Stomach (tissue), 9 donors: ENCODE data around the gene NUP98. TPM values are rescaled to one million over a fixed set of nuclear protein-coding genes. Genes with fewer than 3 reads are reported as not detected.

Source experiments
- DNase-seq, 2 donors: peaks; one replicate each; pipeline versions ENCODE4 v3.0.0 to v3.0.0-alpha.2; 2013 to 2019
- H3K27ac ChIP-seq, 5 donors: fragments of 200-600 bp in 4 of 5; sonication (generic) in 4 of 5; one replicate each; pipeline ENCODE4 v1.5.1; 2013 to 2019; ENCODE audit warnings: mild to moderate bottlenecking in 1 of 5, moderate library complexity in 1 of 5
- H3K27me3 ChIP-seq, 3 donors: fragments of 200-600 bp; sonication (generic); one replicate each; pipeline ENCODE4 v1.5.1; 2017 to 2019; ENCODE audit warnings: mixed run types in 1 of 3
- H3K36me3 ChIP-seq, 4 donors: fragments of 200-600 bp; sonication (generic); 1 replicate in 3 of 4; 2 replicates in 1 of 4; pipeline ENCODE4 v1.5.1; 2016 to 2019
- H3K4me1 ChIP-seq, 4 donors: fragments of 200-600 bp; sonication (generic); one replicate each; pipeline ENCODE4 v1.5.1; 2016 to 2019
- H3K4me3 ChIP-seq, 4 donors: fragments of 200-600 bp; sonication (generic) in 3 of 4; one replicate each; pipeline ENCODE4 v1.5.1; 2016 to 2019; ENCODE audit warnings: mild to moderate bottlenecking in 1 of 4
- H3K9me3 ChIP-seq, 4 donors: fragments of 200-600 bp; sonication (generic); one replicate each; pipeline ENCODE4 v1.5.1; 2016 to 2019
- CTCF ChIP-seq, 7 experiments: fragments of 450-650 bp in 4 of 7; fragments of 200-600 bp in 3 of 7; sonication (generic) in 3 of 7; IDR thresholded peaks; one replicate each; pipeline ENCODE4 v1.5.1; 2016 to 2019; ENCODE audit warnings: antibody characterized with exemption in 7 of 7, control low read depth in 2 of 7, mild to moderate bottlenecking in 1 of 7
- EP300 ChIP-seq: sonication (generic); formaldehyde crosslinking; IDR thresholded peaks from one replicate; pipeline ENCODE4 v1.6.1; 2017; ENCODE audit warnings: antibody characterized with exemption
- POLR2A ChIP-seq, 4 donors: fragments of 450-650 bp; IDR thresholded peaks; one replicate each; pipeline ENCODE4 v1.6.1; 2016; ENCODE audit warnings: antibody characterized with exemption in 4 of 4, control low read depth in 2 of 4, mild to moderate bottlenecking in 1 of 4, moderate library complexity in 1 of 4
- POLR2AphosphoS5 ChIP-seq, 3 donors: sonication (generic); formaldehyde crosslinking; IDR thresholded peaks; one replicate each; pipeline ENCODE4 v1.6.1; 2016; ENCODE audit warnings: antibody characterized with exemption in 3 of 3
- WGBS, 5 donors: extraction: QIAGEN DNeasy Blood & Tissue Kit in 3 of 5; methylation state at CpG; one replicate each; pipeline versions ENCODE4 v1.1.5 to v1.1.7; 2013 to 2018; 5-methylcytosine and 5-hydroxymethylcytosine counted together
- intact Hi-C: fragments of 100-400 bp; cut with DNase I; formaldehyde crosslinking; loops from one replicate; pipeline ENCODE4 v1.15.1; 2023; ENCODE audit warnings: low total_unique reads
- polyA plus RNA-seq, 3 donors: library from polyadenylated mRNA; stranded (reverse); fragments of 200-250 nt; gene quantifications; one replicate each; pipeline ENCODE4 v1.2.3, GENCODE V29; 2013
- total RNA-seq, 5 donors: library from RNA; depleted of rRNA; stranded (reverse); fragments of >200 nt; gene quantifications; one replicate each; pipeline versions ENCODE4 v1.1.0 to v1.2.3, GENCODE V29; 2014 to 2016
- donor health status: healthy with polysubstance abuse.
- donor health status: Bipolar disorder and iron deficiency.
- donor health status: healthy.

The NUP98 gene
- total and polyA plus RNA-seq, 8 donors: 16.2 to 132 (median 54.9) TPM

- Histone ChIP-seq H3K36me3 (peaks cover 5 to 19% (median 16%) of the 10 kb centered on the region in 4 donors), H3K27me3 (no peaks in the 10 kb centered on the region), H3K4me1 (peaks cover 46 to 98% (median 79%) of the 10 kb centered on the region in 4 donors), H3K27ac (peak overlapping the region; percentile 21 to 98 (median 37)), H3K4me3 (peak overlapping the region in 2 of 4 donors; percentile 11 to 14), H3K9me3 (no peaks in the 10 kb centered on the region)
- WGBS, 5 donors: 61 to 86% (median 71%) methylated on average over 4 of the region's 4 CpGs
- intact Hi-C loops: no loop called here
- no peak for DNase-seq
- no peak for TF ChIP-seq CTCF (IDR thresholded peaks at IDR 0.05)
- no peak for TF ChIP-seq EP300
These were observed 37.0 kb upstream of the NUP98 start for GRCh38 chr11:3834349-3834663.

GRCh38 chr11:3833449-3833848, 36.1 kb upstream of the NUP98 start:
- peak overlapping the region in 3 of 5 donors; percentile 52 to 98 (median 66) for H3K27ac ChIP-seq
- WGBS, 5 donors: 76 to 84% (median 79%) methylated on average over 2 of the region's 2 CpGs
- intact Hi-C loops: no loop called here
- no peaks in the 10 kb centered on the region for H3K9me3 ChIP-seq
- H3K27me3 ChIP-seq: no peaks in the 10 kb centered on the region
- DNase-seq: no peak
- peaks cover 5 to 26% (median 23%) of the 10 kb centered on the region in 4 donors for H3K36me3 ChIP-seq
- H3K4me3 ChIP-seq: no peak overlapping the region
- TF ChIP-seq EP300 (no peak), POLR2A (IDR thresholded peaks at IDR 0.05) (no peak), CTCF (IDR thresholded peaks at IDR 0.05) (no peak), POLR2AphosphoS5 (IDR thresholded peaks at IDR 0.05) (no peak)
- peaks cover 38 to 91% (median 70%) of the 10 kb centered on the region in 4 donors for H3K4me1 ChIP-seq

- Histone ChIP-seq H3K9me3 (no peaks in the 10 kb centered on the region), H3K36me3 (peaks cover 10 to 31% (median 29%) of the 10 kb centered on the region in 4 donors), H3K27ac (peak overlapping the region; percentile 12 to 98 (median 52)), H3K4me1 (peaks cover 32 to 85% (median 64%) of the 10 kb centered on the region in 4 donors), H3K27me3 (no peaks in the 10 kb centered on the region), H3K4me3 (no peak overlapping the region)
- TF ChIP-seq POLR2A (IDR thresholded peaks at IDR 0.05): no peak
- no peak for TF ChIP-seq POLR2AphosphoS5 (IDR thresholded peaks at IDR 0.05)
- TF ChIP-seq EP300: no peak
- no peak for TF ChIP-seq CTCF (IDR thresholded peaks at IDR 0.05)
- intact Hi-C loops: no loop called here
- WGBS, 5 donors: 76 to 88% (median 78%) methylated on average over 2 of the region's 2 CpGs
- no peak for DNase-seq
These were observed 35.5 kb upstream of the NUP98 start for GRCh38 chr11:3832816-3833215.

DNA sequence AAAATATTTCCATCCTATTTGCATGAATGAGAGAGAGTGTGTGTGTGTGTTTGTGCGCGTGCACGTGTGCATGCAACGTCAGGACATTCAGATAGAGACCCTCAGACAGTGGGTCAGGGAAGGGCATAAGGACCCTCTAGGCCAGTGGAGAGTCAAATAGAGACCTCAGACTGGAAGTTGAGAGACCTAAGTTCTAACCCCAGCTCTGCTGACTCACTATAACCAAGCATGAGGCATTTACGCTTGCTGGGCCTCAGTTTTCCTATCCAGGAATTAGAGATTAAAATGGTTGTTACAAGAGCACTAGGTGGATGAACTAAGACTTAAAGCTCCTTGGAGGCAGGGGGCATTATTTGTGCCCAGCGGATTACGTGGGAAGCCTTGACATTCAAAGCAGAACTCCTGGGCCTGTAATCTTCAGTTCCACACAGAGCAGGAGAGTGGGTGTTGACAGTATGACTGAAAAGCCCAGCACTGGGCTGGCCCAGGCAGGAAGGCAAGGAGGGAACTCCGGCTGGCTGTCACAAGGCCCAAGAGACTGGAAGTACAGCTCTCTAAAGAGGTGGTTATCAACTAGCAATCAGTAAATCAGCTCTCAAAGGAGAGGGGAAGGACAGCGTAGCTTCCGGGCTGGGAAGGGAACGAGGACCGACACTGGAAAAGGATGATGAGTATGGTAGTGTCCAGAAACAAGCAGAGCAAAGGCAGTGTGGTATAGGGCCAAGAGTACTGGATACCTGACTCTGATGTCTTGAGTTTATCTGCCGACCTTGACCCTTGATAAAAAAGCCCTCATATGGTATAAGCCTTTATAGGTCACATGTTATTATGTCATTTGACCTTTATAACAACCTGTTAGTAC, 34.3 kb upstream of the NUP98 start:
- H3K36me3 ChIP-seq: peaks cover 22 to 43% (median 41%) of the 10 kb centered on the region in 4 donors
- H3K4me3 ChIP-seq: no peak overlapping the region
- no peak for TF ChIP-seq EP300
- TF ChIP-seq POLR2AphosphoS5 (IDR thresholded peaks at IDR 0.05): no peak
- TF ChIP-seq POLR2A (IDR thresholded peaks at IDR 0.05): no peak
- TF ChIP-seq CTCF (IDR thresholded peaks at IDR 0.05): no peak
- peak; percentile 34 to 40 for DNase-seq
- H3K27me3 ChIP-seq: no peaks in the 10 kb centered on the region
- H3K9me3 ChIP-seq: no peaks in the 10 kb centered on the region
- peak overlapping the region; percentile 13 to 98 (median 52) for H3K27ac ChIP-seq
- peaks cover 24 to 77% (median 54%) of the 10 kb centered on the region in 4 donors for H3K4me1 ChIP-seq
- WGBS, 5 donors: 62 to 75% (median 69%) methylated on average over 12 to 13 of the region's 13 CpGs
- intact Hi-C loops: no loop called here
